KMS-11 (cell line): ENCODE results near the gene KIF16B.

Experiments used
- H2AFZ ChIP-seq: fragments of 200-600 bp; sonication (generic); 2 replicates; pipeline ENCODE4 v1.6.1; 2016; ENCODE audit warnings: antibody characterized with exemption, mixed run types, low read depth
- H3K27ac ChIP-seq: fragments of 200-600 bp; sonication (generic); 2 replicates; pipeline ENCODE4 v1.6.1; 2016; ENCODE audit warnings: mild to moderate bottlenecking, mixed run types
- H3K27me3 ChIP-seq: fragments of 200-600 bp; sonication (generic); 2 replicates; pipeline ENCODE4 v1.6.1; 2017; ENCODE audit warnings: mild to moderate bottlenecking, low read depth, mixed run types, moderate library complexity; ENCODE audit not compliant: insufficient read depth
- H3K36me3 ChIP-seq: fragments of 200-600 bp; sonication (generic); 2 replicates; pipeline ENCODE4 v1.6.1; 2017; ENCODE audit warnings: mild to moderate bottlenecking, mixed run types; ENCODE audit not compliant: insufficient read depth
- H3K4me1 ChIP-seq: fragments of 200-600 bp; sonication (generic); 2 replicates; pipeline ENCODE4 v1.6.1; 2016; ENCODE audit warnings: mild to moderate bottlenecking, low read depth, mixed run types; ENCODE audit not compliant: poor library complexity, severe bottlenecking
- H3K4me2 ChIP-seq: fragments of 200-600 bp; sonication (generic); 2 replicates; pipeline ENCODE4 v1.7.0; 2016; ENCODE audit warnings: mild to moderate bottlenecking, mixed run types
- H3K4me3 ChIP-seq: fragments of 200-600 bp; sonication (generic); IDR thresholded peaks from 2 replicates; pipeline ENCODE4 v1.6.1; 2017; ENCODE audit warnings: low read depth, low read length, mixed read lengths; ENCODE audit not compliant: insufficient read depth
- H3K79me2 ChIP-seq: fragments of 200-600 bp; sonication (generic); 2 replicates; pipeline ENCODE4 v1.6.1; 2016; ENCODE audit warnings: low read depth, mixed run types; ENCODE audit not compliant: insufficient read depth
- H3K9ac ChIP-seq: fragments of 200-600 bp; sonication (generic); 2 replicates; pipeline ENCODE4 v1.6.1; 2016; ENCODE audit warnings: mild to moderate bottlenecking, mixed run types
- H4K20me1 ChIP-seq: fragments of 200-600 bp; sonication (generic); 2 replicates; pipeline ENCODE4 v1.6.1; 2016; ENCODE audit warnings: mild to moderate bottlenecking, mixed run types; ENCODE audit not compliant: insufficient read depth
- CTCF ChIP-seq: fragments of 200-600 bp; sonication (generic); conservative IDR thresholded peaks from 2 replicates; pipeline ENCODE4 v1.6.1; 2017; ENCODE audit warnings: low read depth, mild to moderate bottlenecking, antibody characterized with exemption, low read length, moderate library complexity, mixed read lengths

Gene KIF16B

GRCh38 chr20:16607364-16608276 lies 34.4 kb upstream of the KIF16B start:
- Histone ChIP-seq H3K79me2 (no peaks in the 10 kb centered on the region), H3K4me2 (no peak overlapping the region), H4K20me1 (no peaks in the 10 kb centered on the region), H3K27ac (no peak overlapping the region), H3K36me3 (no peaks in the 10 kb centered on the region), H3K27me3 (no peaks in the 10 kb centered on the region), H2AFZ (no peak overlapping the region), H3K4me3 (no peak overlapping the region), H3K4me1 (no peaks in the 10 kb centered on the region), H3K9ac (no peak overlapping the region)
- TF ChIP-seq CTCF = no peak

GRCh38 chr20:16606468-16607070 lies 33.3 kb upstream of the KIF16B start:
- TF ChIP-seq CTCF = no peak
- H2AFZ ChIP-seq = no peak overlapping the region
- H3K27me3 ChIP-seq = no peaks in the 10 kb centered on the region
- no peaks in the 10 kb centered on the region for H4K20me1 ChIP-seq
- H3K4me1 ChIP-seq = no peaks in the 10 kb centered on the region
- no peak overlapping the region for H3K4me2 ChIP-seq
- no peaks in the 10 kb centered on the region for H3K36me3 ChIP-seq
- no peak overlapping the region for H3K4me3 ChIP-seq
- H3K79me2 ChIP-seq = no peaks in the 10 kb centered on the region
- H3K9ac ChIP-seq = no peak overlapping the region
- H3K27ac ChIP-seq = no peak overlapping the region

- Histone ChIP-seq H3K4me1 (no peaks in the 10 kb centered on the region), H3K27ac (no peak overlapping the region), H4K20me1 (no peaks in the 10 kb centered on the region), H3K79me2 (no peaks in the 10 kb centered on the region), H3K27me3 (no peaks in the 10 kb centered on the region), H3K4me3 (no peak overlapping the region), H3K36me3 (no peaks in the 10 kb centered on the region), H3K4me2 (no peak overlapping the region), H2AFZ (no peak overlapping the region), H3K9ac (no peak overlapping the region)
- TF ChIP-seq CTCF = no peak
Observed at GRCh38 chr20:16601047-16601446, 27.8 kb upstream of the KIF16B start.

- TF ChIP-seq CTCF = no peak
- Histone ChIP-seq H3K27ac (no peak overlapping the region), H3K9ac (no peak overlapping the region), H4K20me1 (no peaks in the 10 kb centered on the region), H3K4me1 (no peaks in the 10 kb centered on the region), H3K79me2 (no peaks in the 10 kb centered on the region), H2AFZ (no peak overlapping the region), H3K4me3 (no peak overlapping the region), H3K4me2 (no peak overlapping the region), H3K36me3 (no peaks in the 10 kb centered on the region), H3K27me3 (no peaks in the 10 kb centered on the region)
Observed at GRCh38 chr20:16599257-16599656, 26.0 kb upstream of the KIF16B start.
